Heart left ventricle (tissue), 13 donors: ENCODE data around the gene ZNF181.

Experiments
- POLR2A ChIP-seq, 2 donors: fragments of 450-650 bp; IDR thresholded peaks; one replicate each; pipeline ENCODE4 v1.6.1; 2017; ENCODE audit warnings: antibody characterized with exemption in 2 of 2, mild to moderate bottlenecking in 2 of 2, moderate library complexity in 2 of 2
- TF ChIP-seq, protein P1 (sequence below), 12 donors: fragments of 200-600 bp; sonication (generic) in 4 of 12; IDR thresholded peaks; one replicate each; pipeline versions ENCODE4 v1.5.0 to v1.8.0; 2018 to 2022; ENCODE audit warnings: antibody characterized with exemption in 12 of 12, mild to moderate bottlenecking in 5 of 12
- donor health status: ischemic (EF 13 %, LVEDD 7.1; RV severe dilation, severe dysfunction).
- donor health status: DM: no; HTN: yes; CAD: no.
- donor health status: DM: no; HTN: no; CAD: no.
- donor health status: ischemic (EF 25% LVEDD 6.9; RV normal size, moderate dysfunction).
- donor health status: ischemic (EF 25% LVEDD 5.7; RV mildly dilated, moderate dysfunction).
- donor health status: ischemic (EF 35%, LVEDD 5.7; RV mildly dilated, moderate dysfunction).
- donor health status: nonischemic (EF 11% LVEDD 7.7; RV severe dilation, severe dysfunction).
- donor health status: DM: yes; HTN: yes; CAD: no.
- donor health status: PGD.
- donor health status: ischemic (EF 29% LVEDD 5.4; RV normal size, mild dysfunction).
- donor health status: nonischemic (EF 23%, LVEDD 6.1; RV moderate dilation, normal function).

DNA sequence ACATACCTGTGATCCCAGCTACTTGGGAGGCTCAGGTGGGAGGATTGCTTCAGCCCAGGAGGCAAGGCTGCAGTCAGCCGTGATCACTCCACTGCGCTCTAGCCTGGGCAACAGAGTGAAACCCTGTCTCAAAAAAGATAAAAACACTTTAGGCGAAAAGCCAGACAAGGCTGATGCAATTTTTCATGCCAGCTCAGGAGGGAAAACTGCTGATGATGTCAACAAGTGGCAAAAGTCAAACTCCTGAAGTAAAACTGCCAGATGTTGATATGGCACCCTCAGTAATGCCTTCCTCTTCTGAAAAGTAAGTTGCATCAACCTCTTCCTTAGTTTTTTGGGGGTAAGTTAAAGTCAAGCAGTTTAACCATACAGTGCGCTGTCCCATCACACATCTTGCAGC is 23.4 kb downstream of the ZNF181 start:
- TF ChIP-seq, protein P1, sequence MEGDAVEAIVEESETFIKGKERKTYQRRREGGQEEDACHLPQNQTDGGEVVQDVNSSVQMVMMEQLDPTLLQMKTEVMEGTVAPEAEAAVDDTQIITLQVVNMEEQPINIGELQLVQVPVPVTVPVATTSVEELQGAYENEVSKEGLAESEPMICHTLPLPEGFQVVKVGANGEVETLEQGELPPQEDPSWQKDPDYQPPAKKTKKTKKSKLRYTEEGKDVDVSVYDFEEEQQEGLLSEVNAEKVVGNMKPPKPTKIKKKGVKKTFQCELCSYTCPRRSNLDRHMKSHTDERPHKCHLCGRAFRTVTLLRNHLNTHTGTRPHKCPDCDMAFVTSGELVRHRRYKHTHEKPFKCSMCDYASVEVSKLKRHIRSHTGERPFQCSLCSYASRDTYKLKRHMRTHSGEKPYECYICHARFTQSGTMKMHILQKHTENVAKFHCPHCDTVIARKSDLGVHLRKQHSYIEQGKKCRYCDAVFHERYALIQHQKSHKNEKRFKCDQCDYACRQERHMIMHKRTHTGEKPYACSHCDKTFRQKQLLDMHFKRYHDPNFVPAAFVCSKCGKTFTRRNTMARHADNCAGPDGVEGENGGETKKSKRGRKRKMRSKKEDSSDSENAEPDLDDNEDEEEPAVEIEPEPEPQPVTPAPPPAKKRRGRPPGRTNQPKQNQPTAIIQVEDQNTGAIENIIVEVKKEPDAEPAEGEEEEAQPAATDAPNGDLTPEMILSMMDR (IDR thresholded peaks at IDR 0.05) = no peak
- TF ChIP-seq POLR2A (IDR thresholded peaks at IDR 0.05) = no peak
